ENCODE data around the gene RANBP17. TPM values are rescaled to one million over a fixed set of nuclear protein-coding genes. Genes with fewer than 3 reads are reported as not detected.

Gene RANBP17
- total RNA-seq, 2 experiments from 2014 or later: not detected

DNA sequence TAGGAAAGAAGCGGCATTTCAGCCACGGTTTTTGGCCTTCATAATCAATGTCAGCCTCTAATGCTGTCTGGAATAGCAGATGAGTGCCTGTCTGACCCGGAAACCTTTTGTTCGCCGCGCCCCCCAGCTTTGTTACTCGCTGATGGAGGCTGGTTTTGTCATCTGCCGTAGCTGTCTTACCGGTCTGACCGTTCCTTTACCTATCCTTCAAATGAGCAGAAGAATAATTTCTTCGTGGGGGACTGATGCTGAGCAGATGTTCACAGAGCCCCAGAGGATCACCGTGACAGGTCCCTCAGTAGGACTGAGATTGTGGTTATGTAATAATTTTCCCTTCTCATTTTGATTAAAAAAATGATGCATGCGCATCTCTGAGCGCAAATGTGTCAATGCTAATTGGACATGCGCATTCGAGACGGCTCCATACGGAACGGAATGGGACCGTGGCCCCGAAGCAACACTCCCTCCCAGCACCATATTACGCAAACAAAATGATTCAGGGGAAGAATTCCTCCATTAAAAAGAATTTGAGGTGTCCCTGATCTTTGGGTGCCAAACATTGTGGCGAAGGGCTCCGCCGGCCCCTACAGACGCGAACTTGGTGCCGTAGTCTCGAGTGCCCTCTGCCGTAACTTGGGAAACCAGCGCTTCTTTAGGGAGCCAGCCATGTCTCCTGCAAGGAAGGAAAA, 474.8 kb downstream of the RANBP17 start:
- intact Hi-C loops (cut with micrococcal nuclease): loop anchor here (1.0 to 5.0 kb wide), 4 partner anchors 63 to 699 kb away; no protein-coding TSS in a partner anchor
- no peaks in the 10 kb centered on the region for H3K9me3 Mint-ChIP-seq
- peak overlapping the region; percentile 44 for H3K4me3 Mint-ChIP-seq
- peaks cover 29% of the 10 kb centered on the region for H3K27me3 Mint-ChIP-seq
- H3K27ac Mint-ChIP-seq: no peak overlapping the region
- CTCF ChIA-PET: interaction anchor here (8.4 kb wide), 1 partner anchor 129 kb away, joined by 72 read pairs; no protein-coding TSS in a partner anchor
- H3K36me3 Mint-ChIP-seq: no peaks in the 10 kb centered on the region
- H3K4me1 Mint-ChIP-seq (ENCODE audit: low read depth): peaks cover 9% of the 10 kb centered on the region
- DNase-seq: peak; percentile 45
- POLR2A ChIA-PET: no interaction called here

- ChIA-PET POLR2A (no interaction called here), CTCF (interaction anchor here (1.3 to 8.4 kb wide), 2 partner anchors 65 to 129 kb away, joined by 3 to 72 read pairs; no protein-coding TSS in a partner anchor)
- H3K27ac Mint-ChIP-seq: no peak overlapping the region
- H3K36me3 Mint-ChIP-seq: no peaks in the 10 kb centered on the region
- peaks cover 28% of the 10 kb centered on the region for H3K27me3 Mint-ChIP-seq
- H3K4me3 Mint-ChIP-seq: peak overlapping the region; percentile 44
- DNase-seq: no peak
- no peaks in the 10 kb centered on the region for H3K9me3 Mint-ChIP-seq
- peaks cover 9% of the 10 kb centered on the region for H3K4me1 Mint-ChIP-seq (ENCODE audit: low read depth)
- intact Hi-C loops (cut with micrococcal nuclease): loop anchor here (1.0 to 5.0 kb wide), 4 partner anchors 64 to 700 kb away; no protein-coding TSS in a partner anchor
These were observed 475.4 kb downstream of the RANBP17 start for GRCh38 chr5:171337210-171337569.

- peaks cover 25% of the 10 kb centered on the region for H3K27me3 Mint-ChIP-seq
- intact Hi-C loops (cut with micrococcal nuclease): no loop called here
- ChIA-PET POLR2A (no interaction called here), CTCF (interaction anchor here (0.6 to 8.4 kb wide), 2 partner anchors 77 to 132 kb away, joined by 3 to 72 read pairs; no protein-coding TSS in a partner anchor)
- H3K9me3 Mint-ChIP-seq: no peaks in the 10 kb centered on the region
- no peaks in the 10 kb centered on the region for H3K36me3 Mint-ChIP-seq
- DNase-seq: no peak
- H3K27ac Mint-ChIP-seq: no peak overlapping the region
- H3K4me3 Mint-ChIP-seq: no peak overlapping the region
- H3K4me1 Mint-ChIP-seq (ENCODE audit: low read depth): peaks cover 9% of the 10 kb centered on the region
These were observed 478.2 kb downstream of the RANBP17 start for GRCh38 chr5:171340042-171340441.

DNA sequence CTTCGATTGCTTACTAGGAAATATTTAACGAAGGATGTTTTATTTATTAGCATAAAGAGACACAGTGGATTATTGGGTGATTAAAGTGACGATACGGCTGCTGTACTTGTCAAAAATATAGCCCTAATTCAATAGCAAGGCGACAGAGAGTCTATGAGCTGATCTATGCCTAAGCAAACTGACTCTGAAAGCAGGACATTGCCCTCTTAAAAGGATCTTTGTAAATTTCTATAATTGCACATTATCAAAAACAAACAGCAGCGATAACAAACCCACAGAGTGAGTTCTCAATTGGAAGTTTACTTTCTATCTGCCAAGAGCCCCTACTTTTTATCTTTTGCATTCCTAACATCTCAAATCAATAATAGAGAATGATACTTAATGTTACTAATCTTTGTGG, 478.7 kb downstream of the RANBP17 start:
- ChIA-PET POLR2A (no interaction called here), CTCF (interaction anchor here (0.6 to 8.4 kb wide), 2 partner anchors 78 to 133 kb away, joined by 3 to 72 read pairs; no protein-coding TSS in a partner anchor)
- DNase-seq: no peak
- no peak overlapping the region for H3K27ac Mint-ChIP-seq
- intact Hi-C loops (cut with micrococcal nuclease): no loop called here
- no peaks in the 10 kb centered on the region for H3K36me3 Mint-ChIP-seq
- no peak overlapping the region for H3K4me3 Mint-ChIP-seq
- H3K4me1 Mint-ChIP-seq (ENCODE audit: low read depth): peaks cover 9% of the 10 kb centered on the region
- no peaks in the 10 kb centered on the region for H3K9me3 Mint-ChIP-seq
- peaks cover 22% of the 10 kb centered on the region for H3K27me3 Mint-ChIP-seq

GRCh38 chr5:171342362-171343111, 480.7 kb downstream of the RANBP17 start:
- POLR2A ChIA-PET: no interaction called here
- H3K4me3 Mint-ChIP-seq: no peak overlapping the region

DNA sequence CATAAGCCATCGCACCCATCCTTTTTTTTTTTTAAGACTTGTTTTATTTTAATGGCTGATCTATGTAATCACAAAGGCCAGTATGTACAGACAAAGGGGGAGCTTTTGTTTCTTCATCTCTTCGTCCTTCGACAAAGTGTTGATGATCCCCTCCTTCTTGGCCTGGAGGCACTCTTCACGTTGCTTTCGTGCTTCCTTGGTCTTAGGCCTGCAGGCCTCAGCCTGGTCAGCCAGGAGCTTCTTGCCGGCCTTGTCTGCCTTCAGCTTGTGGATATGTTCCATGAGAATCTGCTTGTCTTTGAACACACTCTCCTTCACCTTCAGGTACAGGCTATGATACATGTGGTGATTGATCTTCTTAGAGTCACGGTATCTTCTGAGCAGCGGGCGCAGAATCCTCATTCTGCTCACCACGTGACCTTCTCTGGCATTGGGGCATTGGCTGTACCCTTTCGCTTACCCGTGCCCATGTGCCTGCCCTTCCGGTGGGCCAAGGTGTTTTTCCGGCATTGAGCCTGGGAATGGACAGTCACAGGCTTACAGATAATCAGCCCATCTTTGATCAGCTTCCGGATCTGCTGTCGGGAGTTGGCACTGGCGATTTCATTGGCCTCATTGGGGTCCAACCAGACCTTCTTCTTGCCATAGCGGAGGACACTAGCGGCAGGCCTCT, 483.3 kb downstream of the RANBP17 start:
- Mint-ChIP-seq H3K4me1 (ENCODE audit: low read depth) (no peaks in the 10 kb centered on the region), H3K36me3 (no peaks in the 10 kb centered on the region), H3K27ac (no peak overlapping the region), H3K4me3 (no peak overlapping the region), H3K9me3 (no peaks in the 10 kb centered on the region), H3K27me3 (peaks cover 8% of the 10 kb centered on the region)
- DNase-seq: no peak
- ChIA-PET POLR2A (no interaction called here), CTCF (no interaction called here)
- intact Hi-C loops (cut with micrococcal nuclease): no loop called here

More at GRCh38 chr5:171342362-171343111, 480.7 kb downstream of the RANBP17 start:
- no peaks in the 10 kb centered on the region for H3K36me3 Mint-ChIP-seq
- no peaks in the 10 kb centered on the region for H3K9me3 Mint-ChIP-seq
- CTCF ChIA-PET: interaction anchor here (0.6 to 8.4 kb wide), 11 partner anchors 10 to 1049 kb away, joined by 3 to 72 read pairs (median 4); no protein-coding TSS in a partner anchor
- intact Hi-C loops (cut with micrococcal nuclease): loop anchor here (1.0 kb wide), 1 partner anchor 135 kb away; no protein-coding TSS in a partner anchor
- H3K4me1 Mint-ChIP-seq (ENCODE audit: low read depth): no peaks in the 10 kb centered on the region
- DNase-seq: peak; percentile 40
- peaks cover 14% of the 10 kb centered on the region for H3K27me3 Mint-ChIP-seq
- H3K27ac Mint-ChIP-seq: no peak overlapping the region

Other genes starting within 250 kb of the RANBP17 start
- not detected for gene GABRP, start 78.3 kb upstream of the RANBP17 start, total RNA-seq